Measurements from ENCODE around the gene SLC25A22.

SLC25A22 gene

DNA sequence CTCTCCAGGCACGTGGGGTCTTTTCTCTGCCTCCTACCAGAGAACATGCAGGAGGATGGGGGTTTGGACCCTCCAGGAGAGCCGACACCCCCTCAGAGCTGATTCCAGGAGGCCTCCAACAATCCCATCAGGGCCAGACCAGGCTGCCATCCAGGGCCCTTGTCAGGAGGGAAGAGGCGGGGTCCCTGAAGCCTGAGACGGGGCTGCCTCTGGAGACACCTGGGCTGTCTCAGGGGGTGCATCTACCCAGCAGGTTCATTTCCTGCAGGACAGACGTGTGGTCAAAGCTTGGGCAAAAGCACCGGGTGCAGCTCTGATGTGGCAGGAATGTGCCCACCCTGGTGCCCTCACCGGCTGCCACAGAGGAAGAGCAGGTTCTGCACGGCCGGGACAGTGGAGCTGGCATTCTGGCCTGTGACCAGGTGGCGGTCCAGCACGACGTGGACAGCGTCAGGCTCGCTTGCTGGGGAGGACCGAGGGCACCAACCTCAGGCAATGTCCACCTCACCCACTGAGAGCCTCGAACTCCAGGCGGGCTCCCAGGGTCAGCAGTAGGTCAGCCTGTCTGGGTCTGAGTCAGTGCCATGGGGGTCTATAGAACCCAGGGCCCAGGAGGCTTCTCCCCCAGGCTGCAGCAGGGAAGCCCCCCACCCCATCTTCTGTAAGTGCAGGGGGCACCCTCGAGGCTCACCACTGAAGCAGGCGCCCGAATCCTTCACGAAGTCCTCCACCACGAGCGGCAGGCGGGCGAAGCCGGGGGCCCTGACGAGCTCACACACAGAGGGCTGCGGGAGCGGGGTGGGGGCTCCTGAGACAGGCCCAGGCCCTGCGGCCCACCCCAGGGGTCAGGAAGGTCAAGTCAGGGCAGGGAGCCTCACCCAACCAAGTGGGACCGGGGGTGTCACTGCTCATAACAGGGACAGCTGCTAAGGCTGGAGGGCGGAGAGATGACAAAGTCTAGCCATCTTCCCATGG is 27.2 kb downstream of the SLC25A22 start:
- DNase-seq, result no peak

DNA sequence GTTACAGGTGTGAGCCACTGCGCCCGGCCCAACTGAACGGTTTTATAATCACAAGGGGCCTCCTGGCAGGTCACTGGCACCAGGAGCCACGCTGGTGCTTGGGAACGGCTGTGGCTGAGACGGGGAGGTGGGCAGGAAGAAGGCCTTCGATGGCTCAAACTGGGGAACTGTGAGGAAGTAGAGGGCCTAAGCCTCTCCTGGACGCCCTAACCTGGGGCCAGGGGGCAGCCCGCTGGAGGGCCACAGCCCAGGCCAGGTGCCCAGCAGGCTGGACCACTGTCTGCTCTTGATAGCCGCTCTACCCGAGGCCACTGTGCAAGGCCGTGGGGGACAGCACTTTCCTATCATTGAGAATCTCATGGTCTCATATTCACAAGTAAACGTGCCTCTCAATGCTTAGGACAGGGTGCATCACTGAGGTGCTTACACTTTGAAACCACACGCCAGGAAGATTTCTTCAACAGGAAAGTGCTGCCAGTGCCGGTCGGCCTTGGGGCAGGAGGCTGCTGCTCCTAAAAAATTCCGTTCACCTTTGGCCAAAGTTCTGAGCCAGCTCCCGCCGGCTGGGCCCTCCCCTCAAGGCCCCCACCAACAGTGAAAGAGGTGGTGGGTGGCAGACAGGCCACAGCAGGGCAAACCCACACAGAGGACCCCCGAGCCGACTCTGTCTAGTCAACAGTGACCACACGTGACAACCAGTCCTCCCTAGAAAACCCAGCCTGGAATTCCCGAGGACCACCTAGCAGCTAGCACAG is 28.0 kb downstream of the SLC25A22 start:
- no peak for DNase-seq

DNA sequence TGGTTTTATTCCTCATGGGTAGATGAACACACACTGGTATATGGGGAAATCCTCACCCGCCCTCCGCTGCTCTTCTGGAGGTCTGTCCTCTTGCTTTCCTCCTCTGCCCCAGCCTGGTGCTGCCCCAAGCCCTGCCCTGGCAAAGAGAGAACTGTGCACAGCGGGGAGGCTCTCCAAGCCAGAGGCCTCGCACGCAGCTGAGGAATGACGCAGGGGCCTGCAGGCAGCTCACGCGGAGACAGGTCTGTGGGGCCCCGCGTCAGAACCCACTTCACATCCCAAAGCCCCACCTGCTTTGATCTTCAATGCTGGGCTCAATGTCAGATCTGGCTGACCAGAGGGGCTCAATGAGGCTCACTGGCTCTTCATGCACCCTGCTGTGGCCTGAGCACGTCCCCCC is 30.8 kb downstream of the SLC25A22 start:
- no peak for DNase-seq

DNA sequence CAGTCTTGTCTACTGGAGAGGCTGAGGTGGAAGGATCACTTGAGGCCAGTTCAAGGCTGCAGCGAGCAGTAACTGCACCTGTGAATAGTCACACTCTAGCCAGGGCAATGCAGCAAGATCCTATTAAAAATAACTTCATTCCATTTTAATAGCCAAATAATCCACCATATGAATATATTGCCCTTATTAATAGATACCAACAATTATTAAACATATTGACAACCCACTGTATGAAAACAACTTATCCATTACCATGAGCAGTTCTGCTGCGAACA is 31.2 kb downstream of the SLC25A22 start:
- DNase-seq, result no peak

DNA sequence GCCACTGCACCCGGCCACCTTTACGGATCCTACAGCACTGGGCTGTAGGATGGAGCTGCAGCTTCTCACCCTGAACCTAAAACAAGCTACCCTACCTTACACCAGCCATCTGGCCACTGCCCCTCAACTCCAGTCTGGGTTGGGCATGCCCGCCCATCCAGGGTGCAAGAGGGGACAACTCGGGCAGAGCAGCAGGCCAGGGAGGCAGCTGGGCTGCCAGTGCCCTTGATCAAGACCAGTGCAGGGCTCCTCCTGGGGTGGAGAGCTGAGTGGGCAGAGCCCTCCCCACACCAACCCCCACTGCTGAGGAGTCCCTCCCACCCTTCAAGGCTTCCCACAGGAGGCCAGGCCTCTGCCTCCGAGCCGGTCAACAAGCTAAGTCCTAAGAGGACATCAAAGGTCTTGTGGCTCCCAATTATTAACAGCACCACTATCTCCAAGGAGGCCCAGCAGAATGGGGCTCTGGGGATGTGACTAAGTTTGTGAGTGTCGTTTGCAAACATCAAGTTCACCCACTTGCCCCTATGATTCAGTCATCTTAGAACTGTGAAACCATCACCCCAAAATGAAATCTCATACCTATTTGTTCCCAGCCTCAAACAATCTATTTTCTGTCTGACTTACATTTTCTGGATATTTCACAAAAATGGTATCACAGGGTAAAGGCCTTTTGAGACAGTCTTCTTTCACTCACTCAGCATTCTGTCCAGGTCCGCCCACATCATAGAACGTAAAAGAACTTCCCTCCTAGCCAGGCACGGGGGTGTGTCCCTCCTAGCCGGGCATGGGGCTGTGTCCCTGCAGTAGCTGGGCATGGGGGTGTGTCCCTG is 31.8 kb downstream of the SLC25A22 start:
- DNase-seq, result no peak

DNA sequence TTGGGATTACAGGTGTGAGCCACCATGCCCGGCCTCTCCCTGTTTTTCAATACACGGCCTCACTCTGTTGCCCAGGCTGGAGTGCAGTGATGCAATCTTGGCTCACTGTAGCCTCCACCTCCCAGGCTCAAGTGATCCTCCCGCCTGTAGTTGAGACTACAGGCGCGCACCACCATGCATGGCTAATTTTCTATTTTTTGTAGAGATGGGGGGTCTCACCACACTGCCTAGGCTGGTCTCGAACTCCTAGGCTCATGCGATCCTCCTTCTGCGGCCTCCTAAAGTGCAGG is 32.3 kb downstream of the SLC25A22 start:
- DNase-seq, result no peak

DNA sequence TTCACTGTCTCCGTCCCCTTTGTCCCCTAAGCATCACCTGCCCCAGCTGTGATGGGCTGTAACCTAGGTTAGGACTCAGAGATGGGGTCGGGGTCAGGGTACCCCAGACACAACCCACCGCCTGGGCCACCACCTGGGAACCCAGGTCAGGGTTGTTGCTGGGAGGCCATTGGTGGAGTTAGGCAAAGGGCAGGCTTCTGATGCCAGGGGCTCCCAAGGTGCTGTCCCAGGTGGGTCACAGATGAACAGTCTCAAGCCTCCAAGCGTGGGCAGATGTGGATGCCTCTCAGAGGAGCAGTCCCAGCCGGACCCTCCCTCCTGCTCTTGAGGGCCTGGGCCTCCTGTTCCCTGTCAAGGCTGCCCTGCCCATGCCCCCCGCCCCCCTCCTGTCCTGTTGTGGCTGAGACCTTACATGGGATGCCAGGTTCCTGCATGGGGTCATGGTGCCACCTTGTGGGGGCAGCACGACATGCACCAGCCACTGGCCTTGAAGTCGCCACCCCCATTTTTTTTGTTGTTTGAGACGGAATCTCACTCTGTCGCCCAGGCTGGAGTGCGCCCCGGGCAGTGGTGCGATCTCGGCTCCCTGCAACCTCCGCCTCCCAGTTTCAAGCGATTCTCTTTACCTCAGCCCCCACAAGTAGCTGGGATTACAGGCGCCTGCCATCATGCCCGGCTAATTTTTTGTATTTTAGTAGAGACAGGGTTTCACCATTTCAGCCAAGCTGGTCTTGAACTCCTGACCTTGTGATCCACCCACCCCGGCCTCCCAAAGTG is 32.9 kb downstream of the SLC25A22 start:
- DNase-seq, result no peak

DNA sequence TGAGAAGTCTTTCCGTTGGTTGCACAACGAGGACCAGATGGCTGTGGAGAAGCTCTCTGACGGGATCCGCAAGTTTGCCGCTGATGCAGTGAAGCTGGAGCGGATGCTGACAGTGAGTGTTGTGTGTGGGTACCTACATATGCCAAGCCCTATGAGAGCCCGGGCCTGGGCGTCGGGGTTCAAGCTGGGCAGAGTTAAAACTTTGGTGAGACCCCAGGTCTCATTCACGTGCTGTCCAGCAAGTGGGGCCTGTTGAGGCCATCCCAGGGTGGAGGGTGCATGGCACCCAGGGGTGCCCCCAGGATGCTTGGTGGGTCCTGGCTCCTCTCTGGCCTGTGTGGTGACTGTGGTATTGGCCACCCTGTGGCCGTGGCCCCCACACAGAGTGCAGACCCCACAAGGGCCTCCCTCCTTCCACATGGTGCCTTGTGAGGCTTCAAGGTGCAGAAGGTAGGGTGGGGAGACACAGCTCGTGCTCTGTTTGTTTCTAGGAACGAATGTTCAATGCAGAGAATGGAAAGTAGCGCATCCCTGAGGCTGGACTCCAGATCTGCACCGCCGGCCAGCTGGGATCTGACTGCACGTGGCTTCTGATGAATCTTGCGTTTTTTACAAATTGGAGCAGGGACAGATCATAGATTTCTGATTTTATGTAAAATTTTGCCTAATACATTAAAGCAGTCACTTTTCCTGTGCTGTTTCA is 33.6 kb downstream of the SLC25A22 start:
- no peak for DNase-seq

DNA sequence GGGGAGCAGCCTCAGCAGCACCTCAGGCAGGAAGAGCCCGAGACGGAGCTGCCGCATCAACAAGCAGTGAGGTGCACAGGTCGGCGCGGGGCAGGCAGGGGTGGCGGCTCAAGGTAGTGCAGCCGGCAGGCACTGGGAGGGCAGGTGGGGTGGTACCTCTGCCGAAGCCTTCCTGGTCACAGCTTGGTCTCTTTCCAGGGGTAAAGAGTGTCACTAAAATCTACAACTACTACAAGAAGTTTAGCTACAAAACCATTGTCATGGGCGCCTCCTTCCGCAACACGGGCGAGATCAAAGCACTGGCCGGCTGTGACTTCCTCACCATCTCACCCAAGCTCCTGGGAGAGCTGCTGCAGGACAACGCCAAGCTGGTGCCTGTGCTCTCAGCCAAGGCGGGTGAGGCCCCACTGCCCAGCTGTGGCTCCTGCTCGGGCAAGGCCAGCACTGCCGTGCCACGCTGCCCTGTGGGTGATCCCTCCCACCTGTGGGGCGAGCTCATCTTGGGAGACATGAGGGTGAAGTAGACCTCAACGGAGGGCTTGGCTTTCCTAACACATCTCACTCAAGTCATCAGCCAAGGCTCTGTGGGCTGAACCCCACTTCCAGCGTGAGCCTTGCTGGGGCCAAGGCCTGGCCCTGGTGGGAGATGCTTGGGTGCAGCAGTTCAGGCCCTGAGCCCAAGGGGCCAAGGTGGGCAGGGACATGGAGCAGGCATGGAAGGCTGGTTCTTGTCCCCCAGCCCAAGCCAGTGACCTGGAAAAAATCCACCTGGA is 34.3 kb downstream of the SLC25A22 start:
- DNase-seq, result no peak

DNA sequence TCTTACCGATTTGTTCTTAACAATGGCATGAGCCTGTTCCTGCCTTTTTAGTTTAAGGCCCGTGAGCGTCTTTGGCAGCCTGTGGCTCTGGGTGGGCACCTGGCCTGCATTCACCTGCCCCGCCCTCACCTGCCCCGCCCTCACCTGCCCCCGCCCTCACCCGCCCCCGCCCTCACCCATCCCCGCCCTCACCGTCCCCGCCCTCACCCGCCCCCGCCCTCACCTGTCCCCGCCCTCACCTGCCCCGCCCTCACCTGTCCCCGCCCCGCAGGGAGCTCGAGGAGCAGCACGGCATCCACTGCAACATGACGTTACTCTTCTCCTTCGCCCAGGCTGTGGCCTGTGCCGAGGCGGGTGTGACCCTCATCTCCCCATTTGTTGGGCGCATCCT is 35.0 kb downstream of the SLC25A22 start:
- DNase-seq, result peak; percentile 19

DNA sequence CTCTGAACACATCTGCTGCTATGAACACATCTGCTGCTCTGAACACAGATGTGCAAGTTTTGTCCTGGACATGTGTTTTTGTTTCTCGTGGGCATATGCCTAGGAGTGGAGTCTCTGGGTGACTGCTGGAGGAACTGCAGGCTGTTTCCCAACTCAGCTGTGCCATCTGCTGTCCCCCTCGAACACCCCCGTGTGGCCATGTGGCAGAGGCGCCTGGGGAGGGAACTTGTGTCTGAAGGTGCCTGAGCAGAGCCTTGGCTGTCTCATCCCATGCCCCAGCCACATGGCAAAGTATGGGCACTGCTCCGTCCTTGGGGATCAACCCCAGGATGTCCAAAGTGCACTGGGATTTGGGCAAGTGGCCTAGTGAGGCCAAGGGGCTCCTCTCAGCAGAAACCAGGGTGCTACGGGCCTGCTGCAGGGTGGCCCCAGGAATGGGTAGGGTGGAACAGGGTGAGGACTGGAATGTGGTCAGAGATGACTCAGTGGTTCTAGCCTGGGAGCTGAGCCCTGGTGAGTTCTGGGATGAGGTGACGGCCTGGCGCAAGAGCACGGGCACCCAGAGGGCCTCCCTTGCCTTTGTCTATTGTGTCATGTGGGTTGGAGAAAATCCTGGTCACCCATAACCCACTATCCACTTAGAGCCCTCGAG is 35.5 kb downstream of the SLC25A22 start:
- DNase-seq, result no peak

DNA sequence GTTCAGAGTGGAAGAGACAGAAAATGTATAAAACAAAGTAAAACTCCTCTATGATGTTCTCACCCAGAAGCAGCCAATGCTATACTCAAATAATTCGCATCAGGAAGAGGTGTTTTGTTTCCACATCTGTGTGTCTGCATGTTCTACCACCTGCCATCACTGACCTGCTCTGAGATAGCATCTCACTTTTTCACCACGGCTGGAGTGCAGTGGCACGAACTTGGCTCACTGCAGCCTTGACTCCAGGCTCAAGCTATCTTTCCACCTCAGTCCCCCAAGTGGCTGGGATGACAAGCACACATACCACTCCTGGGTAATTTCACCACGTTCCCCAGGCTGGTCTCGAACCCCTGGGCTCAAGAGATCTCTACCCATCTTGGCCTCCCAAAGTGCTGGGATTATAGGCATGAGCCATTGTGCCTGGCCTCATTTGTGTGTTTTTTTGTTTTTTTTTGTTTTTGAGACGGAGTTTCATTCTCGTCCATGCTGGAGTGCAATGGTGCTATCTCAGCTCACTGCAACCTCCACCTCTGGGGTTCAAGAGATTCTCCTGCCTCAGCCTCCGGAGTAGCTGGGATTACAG is 36.5 kb downstream of the SLC25A22 start:
- DNase-seq, result no peak

DNA sequence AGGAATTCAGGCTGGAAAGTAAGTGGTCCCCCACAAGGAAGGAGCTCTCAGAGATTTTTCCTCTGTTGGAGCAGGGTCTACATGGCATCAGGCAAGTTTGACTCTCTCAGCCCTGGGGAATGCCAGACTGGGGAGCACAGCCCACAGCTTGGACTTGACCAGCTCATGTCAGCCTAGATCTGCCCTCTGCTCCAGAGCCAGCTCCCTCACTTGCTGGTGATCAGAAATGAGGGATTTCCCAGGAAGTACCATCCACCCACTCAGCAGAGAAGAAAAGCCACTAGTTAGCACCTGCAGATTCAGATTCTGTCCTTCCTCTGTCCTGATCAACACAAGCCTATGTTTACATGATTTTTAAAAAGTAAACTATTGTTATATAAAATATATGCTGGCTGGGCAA is 37.8 kb downstream of the SLC25A22 start:
- no peak for DNase-seq

DNA sequence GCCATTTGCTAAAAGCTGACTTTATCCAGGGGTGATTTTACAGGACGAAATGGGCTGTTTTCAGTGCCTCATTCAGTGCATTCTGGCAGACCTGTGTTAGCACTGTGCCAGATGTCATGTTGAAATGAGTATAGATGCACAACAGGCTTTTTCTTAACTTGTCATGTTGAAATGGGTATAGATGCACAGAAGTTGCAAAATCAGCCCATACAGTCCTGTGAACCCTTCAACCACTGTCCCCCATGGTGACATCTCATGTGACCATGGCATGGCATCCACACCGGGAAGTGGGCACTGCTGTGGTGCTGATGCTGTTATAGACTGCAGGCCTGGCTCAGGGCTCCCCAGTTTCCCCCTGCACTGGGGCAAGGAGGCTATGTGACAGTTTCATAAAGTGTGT is 48.4 kb downstream of the SLC25A22 start:
- no peak for DNase-seq

DNA sequence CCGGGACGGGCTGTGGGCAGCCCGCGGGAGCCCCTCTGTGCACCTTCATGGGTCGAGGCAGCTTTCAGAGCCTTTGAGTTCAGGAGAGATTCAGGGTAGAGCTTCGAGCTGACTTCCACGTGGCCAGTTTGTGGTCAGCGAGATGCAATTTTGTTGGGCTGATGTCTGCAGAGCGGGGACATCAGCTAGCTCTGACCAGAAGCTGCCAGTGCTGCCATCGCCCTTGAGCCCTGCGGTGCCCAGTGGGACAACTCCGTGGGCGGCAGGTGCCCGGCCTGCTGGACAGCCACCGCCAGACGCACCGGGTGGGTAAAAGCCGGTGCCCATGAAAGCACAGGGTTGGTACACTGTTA is 50.1 kb downstream of the SLC25A22 start:
- DNase-seq, result no peak

DNA sequence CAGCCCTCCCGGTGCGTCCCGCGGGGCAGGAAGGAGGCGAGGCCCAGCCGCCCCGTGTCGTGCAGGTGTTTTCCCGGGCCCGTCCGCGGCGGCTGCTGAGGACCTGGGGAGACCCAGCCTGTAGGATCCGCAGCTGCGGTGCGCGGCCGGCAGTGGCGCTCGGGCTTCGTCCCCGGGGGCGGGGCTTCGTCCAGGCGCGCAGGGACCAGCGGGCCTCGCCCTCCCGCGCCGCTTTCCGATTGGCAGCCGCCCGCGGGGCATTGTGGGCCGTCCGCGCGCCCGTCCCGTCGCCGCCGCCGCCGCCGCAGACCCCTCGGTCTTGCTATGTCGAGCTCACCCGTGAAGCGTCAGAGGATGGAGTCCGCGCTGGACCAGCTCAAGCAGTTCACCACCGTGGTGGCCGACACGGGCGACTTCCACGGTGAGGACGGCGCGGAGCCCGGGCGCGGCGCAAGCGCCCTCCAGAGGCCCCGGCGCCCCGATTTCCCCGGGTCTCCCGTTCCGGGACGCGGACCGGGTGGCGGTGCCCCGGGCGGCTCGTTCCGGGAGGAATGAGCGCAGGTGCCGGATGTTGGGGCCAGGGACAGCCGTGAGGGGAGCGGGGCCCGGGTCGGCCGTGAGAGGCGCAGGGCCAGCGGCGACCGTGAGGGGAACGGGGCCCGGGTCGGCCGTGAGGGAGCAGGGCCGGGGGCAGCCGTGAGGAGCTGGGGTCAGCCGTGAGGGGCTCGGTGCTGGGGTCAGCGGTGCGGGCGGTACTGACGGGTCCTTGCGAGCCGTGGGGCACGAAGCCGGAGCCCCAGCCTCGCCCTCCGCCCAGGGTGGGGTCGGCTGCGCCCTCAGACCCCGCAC is 50.7 kb downstream of the SLC25A22 start, which contains the start of gene TALDO1:
Gene TALDO1, plus strand, starts transcription at position 307 of the 849 bp plus-strand sequence. Its CDS starts 18 bp downstream, at position 325.
- peak; percentile 88 for DNase-seq

DNA sequence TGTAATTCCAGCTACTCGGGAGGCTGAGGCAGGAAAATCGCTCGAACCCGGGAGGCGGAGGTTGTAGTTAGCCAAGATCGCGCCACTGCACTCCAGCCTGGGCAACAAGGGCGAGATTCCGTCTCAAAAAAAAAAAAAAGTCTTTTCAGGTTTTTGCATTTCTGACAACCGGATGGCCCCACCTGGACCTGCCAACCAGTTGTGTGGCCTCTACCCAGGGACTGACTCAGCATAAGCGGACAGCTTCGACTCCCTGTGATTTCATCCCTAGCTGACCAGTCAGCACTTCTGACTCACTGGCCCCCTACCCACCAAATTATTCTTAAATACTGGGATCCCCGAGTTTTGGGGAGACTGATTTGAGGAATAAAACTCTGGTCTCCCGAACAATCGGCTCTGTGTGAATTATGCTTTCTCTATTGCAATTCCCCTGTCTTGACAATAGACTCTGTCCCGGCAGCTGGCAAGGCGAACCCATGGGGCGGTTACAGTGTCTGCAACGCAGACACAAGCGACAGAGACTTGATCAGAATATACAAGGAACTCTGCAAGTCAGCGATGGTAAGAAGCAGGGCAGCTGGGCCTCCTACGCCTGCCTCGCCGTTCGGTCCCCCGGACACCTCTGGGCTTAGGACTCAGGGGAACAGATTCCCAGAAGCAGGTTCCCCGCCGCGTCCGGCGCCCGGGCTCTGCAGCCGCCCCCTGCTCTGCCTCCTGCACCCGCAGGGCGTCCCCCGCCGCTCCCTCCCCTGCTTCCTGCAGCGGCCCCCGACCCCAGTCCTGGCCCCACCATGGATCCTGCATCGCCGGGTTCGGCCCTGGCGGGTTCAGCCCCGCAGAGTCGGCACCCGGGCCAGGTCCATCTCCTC is 51.6 kb downstream of the SLC25A22 start:
- no peak for DNase-seq

DNA sequence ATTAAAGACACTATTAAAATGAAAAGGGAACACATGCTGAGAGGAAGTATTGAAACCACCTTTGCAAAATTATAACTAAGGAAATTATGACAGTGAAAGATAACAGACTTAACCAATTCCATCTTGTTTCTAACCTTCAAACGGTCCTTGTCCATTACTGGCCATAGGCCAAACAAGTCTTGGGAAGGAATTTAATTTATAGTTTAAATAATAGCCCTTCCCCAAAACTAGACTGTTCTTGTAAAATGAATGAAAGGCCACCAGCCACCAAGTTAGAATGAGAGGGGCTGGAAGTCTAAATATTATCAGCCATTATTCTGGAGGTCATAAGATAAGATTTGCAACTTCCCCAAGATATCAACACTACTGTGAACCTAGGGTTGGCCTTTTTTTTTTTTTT is 52.7 kb downstream of the SLC25A22 start:
- DNase-seq, result no peak

Measured in NCI-H774 (cell line).